OCI-LY1 (cell line): ENCODE data around the gene CAMK2A.

Experiments
- H2AFZ ChIP-seq: fragments of 200-600 bp; sonication (generic), shearing (Covaris generic); 2 replicates; pipeline ENCODE4 v1.6.0; 2014; ENCODE audit warnings: antibody characterized with exemption, mild to moderate bottlenecking, low read length
- H3F3A ChIP-seq: fragments of 200-600 bp; sonication (generic), shearing (Covaris generic); 2 replicates; pipeline ENCODE4 v1.6.0; 2014; ENCODE audit warnings: mild to moderate bottlenecking, antibody characterized with exemption, low read length, moderate library complexity; ENCODE audit not compliant: insufficient read depth
- H3K27ac ChIP-seq: fragments of 200-600 bp; sonication (generic); 2 replicates; pipeline ENCODE4 v1.5.1; 2014; ENCODE audit warnings: low read length, mixed run types, mild to moderate bottlenecking, low read depth; ENCODE audit not compliant: poor library complexity, severe bottlenecking
- H3K27me3 ChIP-seq: fragments of 200-600 bp; sonication (generic); 2 replicates; pipeline ENCODE4 v1.6.0; 2014; ENCODE audit warnings: antibody characterized with exemption, mild to moderate bottlenecking, low read length, moderate library complexity; ENCODE audit not compliant: insufficient read depth
- H3K36me3 ChIP-seq: fragments of 200-600 bp; sonication (generic); 2 replicates; pipeline ENCODE4 v1.6.1; 2014; ENCODE audit warnings: mild to moderate bottlenecking, antibody characterized with exemption, low read length, moderate library complexity, mixed read lengths; ENCODE audit not compliant: insufficient read depth
- H3K4me1 ChIP-seq: fragments of 200-600 bp; sonication (generic); 2 replicates; pipeline ENCODE4 v1.5.1; 2014; ENCODE audit warnings: mild to moderate bottlenecking, low read length, moderate library complexity; ENCODE audit not compliant: insufficient read depth, severe bottlenecking
- H3K4me2 ChIP-seq: fragments of 200-600 bp; sonication (generic), shearing (Covaris generic); 2 replicates; pipeline ENCODE4 v1.6.1; 2014; ENCODE audit warnings: low read length
- H3K4me3 ChIP-seq: fragments of 200-600 bp; sonication (generic); 2 replicates; pipeline ENCODE4 v1.5.1; 2014; ENCODE audit warnings: low read length, low read depth, mild to moderate bottlenecking, mixed read lengths; ENCODE audit not compliant: poor library complexity, severe bottlenecking
- H3K79me2 ChIP-seq: fragments of 200-600 bp; shearing (Covaris generic); 2 replicates; pipeline ENCODE4 v1.6.1; 2016; ENCODE audit warnings: mixed run types, low read length, mixed read lengths; ENCODE audit not compliant: insufficient read depth
- H3K9ac ChIP-seq: fragments of 200-600 bp; sonication (generic), shearing (Covaris generic); 2 replicates; pipeline ENCODE4 v1.6.1; 2014; ENCODE audit warnings: mild to moderate bottlenecking, low read length, mixed read lengths
- H3K9me2 ChIP-seq: fragments of 200-600 bp; sonication (generic), shearing (Covaris generic); 2 replicates; pipeline ENCODE4 v1.6.1; 2014; ENCODE audit warnings: low read depth, mild to moderate bottlenecking, low read length, mixed read lengths
- H3K9me3 ChIP-seq: fragments of 200-600 bp; shearing (Covaris generic); 2 replicates; pipeline ENCODE4 v1.6.1; 2014; ENCODE audit warnings: low read length, mixed read lengths
- H4K20me1 ChIP-seq: fragments of 200-600 bp; sonication (generic), shearing (Covaris generic); 2 replicates; pipeline ENCODE4 v1.6.0; 2016; ENCODE audit warnings: mild to moderate bottlenecking, low read length; ENCODE audit not compliant: insufficient read depth
- EZH2 ChIP-seq: fragments of 200-600 bp; sonication (generic), shearing (Covaris generic); IDR thresholded peaks from 2 replicates; pipeline ENCODE4 v1.8.0; 2017; ENCODE audit warnings: borderline replicate concordance, mixed run types, mild to moderate bottlenecking, antibody characterized with exemption, low read length, moderate library complexity, mixed read lengths
- TF ChIP-seq, protein P1 (sequence below): fragments of 200-600 bp; sonication (generic), shearing (Covaris generic); IDR thresholded peaks from 2 replicates; pipeline ENCODE4 v1.5.1; 2017; ENCODE audit warnings: mild to moderate bottlenecking, antibody characterized with exemption, low read length, moderate library complexity, mixed read lengths

The CAMK2A gene

DNA sequence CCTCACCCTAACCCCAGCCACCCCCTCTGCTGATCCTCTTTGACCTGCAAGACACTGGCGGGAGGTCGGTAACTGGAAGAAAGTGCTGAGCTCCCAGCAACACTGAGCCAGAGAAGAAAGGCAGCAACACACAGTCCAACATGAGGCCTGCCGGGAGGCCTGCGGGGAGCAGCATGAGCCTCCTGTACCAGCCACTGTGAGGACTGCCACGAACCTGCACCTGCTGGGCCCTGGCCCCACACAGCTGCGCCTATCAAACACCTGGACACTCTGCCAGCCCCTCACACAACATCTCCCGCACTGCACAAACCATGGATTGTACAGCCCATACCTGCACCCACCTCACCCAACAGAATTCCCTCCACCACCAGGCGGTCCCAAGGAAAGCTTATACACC lies 18.3 kb downstream of the CAMK2A start:
- H4K20me1 ChIP-seq: no peaks in the 10 kb centered on the region
- H3K4me2 ChIP-seq: no peak overlapping the region
- H3K79me2 ChIP-seq: no peaks in the 10 kb centered on the region
- no peaks in the 10 kb centered on the region for H3K36me3 ChIP-seq
- no peaks in the 10 kb centered on the region for H3K9me2 ChIP-seq
- TF ChIP-seq, protein P1, sequence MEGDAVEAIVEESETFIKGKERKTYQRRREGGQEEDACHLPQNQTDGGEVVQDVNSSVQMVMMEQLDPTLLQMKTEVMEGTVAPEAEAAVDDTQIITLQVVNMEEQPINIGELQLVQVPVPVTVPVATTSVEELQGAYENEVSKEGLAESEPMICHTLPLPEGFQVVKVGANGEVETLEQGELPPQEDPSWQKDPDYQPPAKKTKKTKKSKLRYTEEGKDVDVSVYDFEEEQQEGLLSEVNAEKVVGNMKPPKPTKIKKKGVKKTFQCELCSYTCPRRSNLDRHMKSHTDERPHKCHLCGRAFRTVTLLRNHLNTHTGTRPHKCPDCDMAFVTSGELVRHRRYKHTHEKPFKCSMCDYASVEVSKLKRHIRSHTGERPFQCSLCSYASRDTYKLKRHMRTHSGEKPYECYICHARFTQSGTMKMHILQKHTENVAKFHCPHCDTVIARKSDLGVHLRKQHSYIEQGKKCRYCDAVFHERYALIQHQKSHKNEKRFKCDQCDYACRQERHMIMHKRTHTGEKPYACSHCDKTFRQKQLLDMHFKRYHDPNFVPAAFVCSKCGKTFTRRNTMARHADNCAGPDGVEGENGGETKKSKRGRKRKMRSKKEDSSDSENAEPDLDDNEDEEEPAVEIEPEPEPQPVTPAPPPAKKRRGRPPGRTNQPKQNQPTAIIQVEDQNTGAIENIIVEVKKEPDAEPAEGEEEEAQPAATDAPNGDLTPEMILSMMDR: no peak
- no peak for TF ChIP-seq EZH2
- no peaks in the 10 kb centered on the region; the same call in 1 of the 2 replicates for H3K27me3 ChIP-seq
- H2AFZ ChIP-seq: no peak overlapping the region
- H3K9me3 ChIP-seq: no peaks in the 10 kb centered on the region
- H3K4me3 ChIP-seq: no peak overlapping the region
- no peak overlapping the region for H3K9ac ChIP-seq
- H3K27ac ChIP-seq: no peak overlapping the region
- no peaks in the 10 kb centered on the region for H3F3A ChIP-seq
- no peaks in the 10 kb centered on the region for H3K4me1 ChIP-seq

DNA sequence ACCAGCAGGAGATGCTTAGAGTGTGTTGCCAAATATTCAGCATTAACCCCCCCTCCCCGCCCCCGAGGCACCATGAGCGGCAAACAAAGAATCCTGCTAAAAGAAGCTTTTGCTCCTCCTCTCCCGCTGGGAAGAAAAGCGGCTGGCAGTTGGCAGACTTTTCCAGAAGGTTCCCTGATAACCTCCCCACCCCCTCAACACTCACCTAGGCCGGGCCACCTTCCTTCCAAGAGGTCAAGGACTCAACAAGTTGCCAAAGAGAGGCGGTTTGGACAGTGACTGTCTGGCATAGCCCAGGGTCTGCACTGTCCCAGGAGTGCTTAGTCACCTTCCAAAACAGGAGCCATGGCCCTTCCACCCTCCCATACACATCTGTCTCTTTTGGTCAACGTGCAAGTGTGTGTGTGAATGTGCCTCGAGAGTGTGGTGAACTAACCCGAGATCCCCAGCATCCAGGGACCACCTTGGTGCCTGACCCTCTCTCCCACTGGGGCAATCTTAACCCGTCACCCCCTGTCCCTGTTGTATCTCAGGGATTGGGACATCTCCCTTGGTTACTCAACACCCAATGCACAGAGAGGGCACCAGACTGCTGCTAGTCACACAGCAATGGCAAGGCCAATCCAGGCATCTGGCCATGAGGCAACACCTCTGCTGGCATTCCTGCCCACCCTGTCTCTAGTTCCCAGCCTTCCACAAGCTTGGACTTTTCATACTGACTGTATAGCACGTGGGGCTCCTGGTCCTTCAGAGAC lies 18.9 kb downstream of the CAMK2A start:
- Histone ChIP-seq H2AFZ (no peak overlapping the region), H3K9ac (no peak overlapping the region), H3K9me3 (no peaks in the 10 kb centered on the region), H3K79me2 (no peaks in the 10 kb centered on the region), H3F3A (no peaks in the 10 kb centered on the region), H3K27me3 (no peaks in the 10 kb centered on the region; the same call in 1 of the 2 replicates), H3K4me3 (no peak overlapping the region), H4K20me1 (no peaks in the 10 kb centered on the region), H3K4me1 (no peaks in the 10 kb centered on the region), H3K4me2 (no peak overlapping the region), H3K9me2 (no peaks in the 10 kb centered on the region), H3K27ac (no peak overlapping the region), H3K36me3 (no peaks in the 10 kb centered on the region)
- TF ChIP-seq EZH2: no peak
- TF ChIP-seq, protein P1: no peak

DNA sequence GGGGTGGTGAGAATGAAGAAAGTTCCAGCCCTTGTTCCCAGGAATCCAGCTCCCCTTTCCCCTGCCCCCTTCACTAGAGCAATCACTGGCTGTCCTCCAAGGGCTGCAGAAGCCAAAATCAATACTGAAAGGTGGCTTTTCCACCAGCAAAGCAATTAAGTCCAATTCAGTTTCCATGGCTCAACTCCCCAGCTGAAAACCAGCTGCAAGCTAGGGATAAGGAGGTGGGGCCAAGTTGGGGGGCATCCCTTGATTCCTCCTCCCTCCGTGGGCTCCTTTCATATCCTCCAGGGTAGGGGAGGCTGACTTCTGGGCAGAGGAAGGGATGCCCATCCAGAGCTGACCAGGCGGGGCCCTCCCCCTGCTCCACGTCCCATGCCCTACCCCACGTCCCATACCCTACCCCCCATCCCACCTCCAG lies 22.7 kb downstream of the CAMK2A start:
- H4K20me1 ChIP-seq: no peaks in the 10 kb centered on the region
- TF ChIP-seq EZH2: no peak
- H3K9me3 ChIP-seq: no peaks in the 10 kb centered on the region
- no peak overlapping the region for H3K4me2 ChIP-seq
- no peaks in the 10 kb centered on the region; the same call in 1 of the 2 replicates for H3K27me3 ChIP-seq
- no peaks in the 10 kb centered on the region for H3K79me2 ChIP-seq
- H3K36me3 ChIP-seq: no peaks in the 10 kb centered on the region
- H3F3A ChIP-seq: no peaks in the 10 kb centered on the region
- no peaks in the 10 kb centered on the region for H3K4me1 ChIP-seq
- no peak overlapping the region for H3K9ac ChIP-seq
- H3K9me2 ChIP-seq: no peaks in the 10 kb centered on the region
- no peak overlapping the region for H3K4me3 ChIP-seq
- no peak overlapping the region for H2AFZ ChIP-seq
- no peak overlapping the region for H3K27ac ChIP-seq
